ENCODE results near the gene KRT15.

KRT15 gene

DNA sequence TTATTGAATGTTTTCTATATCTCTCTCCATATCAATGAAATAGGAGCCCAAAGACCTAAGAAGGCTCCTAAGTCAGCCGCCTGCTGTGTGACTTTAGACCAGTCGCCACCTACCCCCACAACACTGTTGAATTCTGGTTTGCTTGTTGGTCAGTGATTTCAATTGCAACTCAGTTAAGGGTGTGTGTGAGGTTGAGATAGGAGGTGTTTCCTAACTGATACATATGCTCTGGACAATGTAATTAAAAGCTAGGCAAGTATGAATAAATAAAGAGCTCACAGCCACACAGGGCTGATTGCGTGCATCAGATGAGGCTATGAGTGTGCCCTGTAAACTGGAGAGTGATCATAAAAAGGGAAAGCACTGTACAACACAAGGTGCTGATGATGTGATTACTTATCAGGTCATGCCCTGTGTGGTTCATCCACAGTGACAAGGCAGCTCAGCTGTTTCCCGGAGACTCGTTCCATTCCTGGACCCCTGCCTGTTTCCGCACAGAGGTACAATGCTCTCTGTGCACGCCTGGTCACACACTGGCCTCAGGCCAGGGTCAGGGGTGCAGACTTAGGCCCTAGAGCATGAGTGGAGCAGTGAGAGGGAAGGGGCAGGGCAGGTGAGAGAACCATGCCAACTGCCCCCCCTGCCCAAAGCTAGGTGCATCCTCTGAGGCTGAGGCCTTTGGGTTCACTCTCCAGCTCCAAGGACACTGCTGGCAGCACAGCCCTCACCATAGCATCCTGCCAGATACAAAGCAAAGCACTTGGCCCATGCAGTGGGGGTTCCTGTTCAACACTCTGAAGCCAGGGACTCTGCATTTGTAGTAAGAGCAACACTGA, 34.5 kb downstream of the KRT15 start:
- no peaks in the 10 kb centered on the region for H3K4me1 ChIP-seq (ENCODE audit: control insufficient read depth in 5 of 5, insufficient read depth in 5 of 5, low read length in 5 of 5)
- H3K27ac ChIP-seq (ENCODE audit: low read depth, low read length) = no peak overlapping the region
- H3K4me3 ChIP-seq (ENCODE audit: low read depth in 1 of 5, low read length in 5 of 5) = no peak overlapping the region
- peaks cover 0 to 11% (median 5%) of the 10 kb centered on the region in 5 donors for H3K27me3 ChIP-seq (ENCODE audit: control insufficient read depth in 5 of 5, insufficient read depth in 4 of 5, low read length in 5 of 5)
- no peaks in the 10 kb centered on the region for H3K36me3 ChIP-seq (ENCODE audit: control insufficient read depth in 5 of 5, insufficient read depth in 5 of 5, low read length in 5 of 5)
- no peaks in the 10 kb centered on the region for H3K9me3 ChIP-seq (ENCODE audit: control insufficient read depth in 5 of 5, low read length in 5 of 5)
- H3K9ac ChIP-seq (ENCODE audit: low read length in 5 of 5) = no peak overlapping the region

DNA sequence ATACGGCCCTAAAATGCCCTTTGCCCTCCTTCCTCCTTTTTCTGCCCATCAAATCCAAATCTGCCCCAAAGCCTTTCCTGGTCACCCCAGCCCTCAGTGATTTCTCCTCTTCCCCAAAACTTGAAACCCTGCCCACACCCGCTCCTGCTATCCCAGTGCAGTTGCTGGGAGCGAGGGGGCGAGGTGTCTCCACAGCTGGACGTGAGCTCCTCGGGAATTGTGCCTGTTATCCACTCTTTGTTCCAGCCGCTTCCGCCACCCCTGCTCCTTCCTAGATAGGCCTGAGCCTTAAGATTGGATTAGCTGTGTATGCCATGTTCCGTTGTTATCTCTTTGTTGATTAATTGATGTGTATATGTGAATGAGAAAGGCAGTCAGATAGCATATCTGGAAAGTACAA, 35.2 kb downstream of the KRT15 start:
- Histone ChIP-seq H3K4me1 (ENCODE audit: control insufficient read depth in 5 of 5, insufficient read depth in 5 of 5, low read length in 5 of 5) (no peaks in the 10 kb centered on the region), H3K4me3 (ENCODE audit: low read depth in 1 of 5, low read length in 5 of 5) (no peak overlapping the region), H3K36me3 (ENCODE audit: control insufficient read depth in 5 of 5, insufficient read depth in 5 of 5, low read length in 5 of 5) (no peaks in the 10 kb centered on the region), H3K9ac (ENCODE audit: low read length in 5 of 5) (no peak overlapping the region), H3K27me3 (ENCODE audit: control insufficient read depth in 5 of 5, insufficient read depth in 4 of 5, low read length in 5 of 5) (peaks cover 0 to 11% (median 5%) of the 10 kb centered on the region in 5 donors), H3K27ac (ENCODE audit: low read depth, low read length) (no peak overlapping the region), H3K9me3 (ENCODE audit: control insufficient read depth in 5 of 5, low read length in 5 of 5) (no peaks in the 10 kb centered on the region)

- Histone ChIP-seq H3K36me3 (ENCODE audit: control insufficient read depth in 5 of 5, insufficient read depth in 5 of 5, low read length in 5 of 5) (no peaks in the 10 kb centered on the region), H3K27me3 (ENCODE audit: control insufficient read depth in 5 of 5, insufficient read depth in 4 of 5, low read length in 5 of 5) (peaks cover 0 to 3% (median 0%) of the 10 kb centered on the region in 5 donors), H3K9ac (ENCODE audit: low read length in 5 of 5) (no peak within 1 kb of the TSS), H3K4me1 (ENCODE audit: control insufficient read depth in 5 of 5, insufficient read depth in 5 of 5, low read length in 5 of 5) (no peaks in the 10 kb centered on the region), H3K9me3 (ENCODE audit: control insufficient read depth in 5 of 5, low read length in 5 of 5) (no peaks in the 10 kb centered on the region), H3K27ac (ENCODE audit: low read depth, low read length) (no peak within 1 kb of the TSS), H3K4me3 (ENCODE audit: low read depth in 1 of 5, low read length in 5 of 5) (no peak within 1 kb of the TSS)
Observed at GRCh38 chr17:41481036-41481435, 37.7 kb downstream of the KRT15 start, which contains the start of gene KRT35. Gene KRT35 (minus strand): TSS chr17:41481151. CDS start chr17:41481097, 54 bp downstream.

DNA sequence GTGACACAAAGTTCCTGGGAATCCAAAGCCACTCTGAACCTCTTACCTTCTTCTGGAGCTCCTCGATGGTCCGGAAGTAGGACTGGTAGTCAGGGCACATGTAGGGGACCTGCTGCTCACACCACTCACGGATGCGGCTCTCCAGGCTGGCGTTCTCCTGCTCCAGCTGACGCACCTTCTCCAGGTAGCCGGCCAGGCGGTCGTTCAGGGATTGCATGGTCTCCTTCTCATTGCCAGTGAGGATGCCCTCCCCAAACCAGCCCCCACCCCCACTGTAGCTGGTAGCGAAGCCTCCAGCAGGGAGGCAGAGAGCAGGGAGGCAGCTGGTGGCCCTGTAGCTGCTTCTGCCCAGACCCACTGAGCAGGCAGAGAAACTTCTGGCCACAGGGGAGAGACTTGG, 38.1 kb downstream of the KRT15 start:
- H3K4me3 ChIP-seq (ENCODE audit: low read depth in 1 of 5, low read length in 5 of 5) = no peak overlapping the region
- H3K27me3 ChIP-seq (ENCODE audit: control insufficient read depth in 5 of 5, insufficient read depth in 4 of 5, low read length in 5 of 5) = peaks cover 0 to 3% (median 0%) of the 10 kb centered on the region in 5 donors
- no peaks in the 10 kb centered on the region for H3K36me3 ChIP-seq (ENCODE audit: control insufficient read depth in 5 of 5, insufficient read depth in 5 of 5, low read length in 5 of 5)
- H3K4me1 ChIP-seq (ENCODE audit: control insufficient read depth in 5 of 5, insufficient read depth in 5 of 5, low read length in 5 of 5) = no peaks in the 10 kb centered on the region
- H3K9me3 ChIP-seq (ENCODE audit: control insufficient read depth in 5 of 5, low read length in 5 of 5) = no peaks in the 10 kb centered on the region
- no peak overlapping the region for H3K27ac ChIP-seq (ENCODE audit: low read depth, low read length)
- no peak overlapping the region for H3K9ac ChIP-seq (ENCODE audit: low read length in 5 of 5)

DNA sequence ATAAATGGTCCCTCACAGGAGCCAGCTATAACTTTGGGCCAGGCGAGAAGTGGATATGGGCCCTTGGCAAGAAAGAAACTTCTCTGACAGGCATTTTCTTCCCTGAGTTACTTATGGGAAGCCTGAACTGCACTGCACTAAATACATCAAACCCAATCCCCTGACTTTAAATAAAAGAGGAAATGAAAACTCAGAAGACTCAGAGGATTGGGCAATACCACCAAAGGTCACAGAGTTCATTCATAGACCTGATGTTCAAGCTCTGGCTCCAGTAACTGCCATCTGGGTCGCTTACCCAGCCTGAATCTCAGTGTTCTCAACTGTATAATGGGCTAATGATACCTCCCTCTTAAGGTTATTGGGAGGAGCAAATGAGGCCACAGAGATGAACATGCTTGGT, 38.6 kb downstream of the KRT15 start:
- H3K36me3 ChIP-seq (ENCODE audit: control insufficient read depth in 5 of 5, insufficient read depth in 5 of 5, low read length in 5 of 5) = no peaks in the 10 kb centered on the region
- H3K4me1 ChIP-seq (ENCODE audit: control insufficient read depth in 5 of 5, insufficient read depth in 5 of 5, low read length in 5 of 5) = no peaks in the 10 kb centered on the region
- peaks cover 0 to 3% (median 0%) of the 10 kb centered on the region in 5 donors for H3K27me3 ChIP-seq (ENCODE audit: control insufficient read depth in 5 of 5, insufficient read depth in 4 of 5, low read length in 5 of 5)
- H3K9me3 ChIP-seq (ENCODE audit: control insufficient read depth in 5 of 5, low read length in 5 of 5) = no peaks in the 10 kb centered on the region
- no peak overlapping the region for H3K4me3 ChIP-seq (ENCODE audit: low read depth in 1 of 5, low read length in 5 of 5)
- no peak overlapping the region for H3K9ac ChIP-seq (ENCODE audit: low read length in 5 of 5)
- H3K27ac ChIP-seq (ENCODE audit: low read depth, low read length) = no peak overlapping the region

- Histone ChIP-seq H3K4me1 (ENCODE audit: control insufficient read depth in 5 of 5, insufficient read depth in 5 of 5, low read length in 5 of 5) (no peaks in the 10 kb centered on the region), H3K4me3 (ENCODE audit: low read depth in 1 of 5, low read length in 5 of 5) (no peak overlapping the region), H3K27me3 (ENCODE audit: control insufficient read depth in 5 of 5, insufficient read depth in 4 of 5, low read length in 5 of 5) (no peaks in the 10 kb centered on the region), H3K9ac (ENCODE audit: low read length in 5 of 5) (no peak overlapping the region), H3K36me3 (ENCODE audit: control insufficient read depth in 5 of 5, insufficient read depth in 5 of 5, low read length in 5 of 5) (no peaks in the 10 kb centered on the region), H3K9me3 (ENCODE audit: control insufficient read depth in 5 of 5, low read length in 5 of 5) (no peaks in the 10 kb centered on the region), H3K27ac (ENCODE audit: low read depth, low read length) (no peak overlapping the region)
Observed at GRCh38 chr17:41478237-41478636, 40.5 kb downstream of the KRT15 start.

GRCh38 chr17:41476866-41477815, 41.5 kb downstream of the KRT15 start:
- Histone ChIP-seq H3K27ac (ENCODE audit: low read depth, low read length) (no peak overlapping the region), H3K9ac (ENCODE audit: low read length in 5 of 5) (no peak overlapping the region), H3K4me3 (ENCODE audit: low read depth in 1 of 5, low read length in 5 of 5) (no peak overlapping the region), H3K27me3 (ENCODE audit: control insufficient read depth in 5 of 5, insufficient read depth in 4 of 5, low read length in 5 of 5) (no peaks in the 10 kb centered on the region), H3K9me3 (ENCODE audit: control insufficient read depth in 5 of 5, low read length in 5 of 5) (no peaks in the 10 kb centered on the region), H3K4me1 (ENCODE audit: control insufficient read depth in 5 of 5, insufficient read depth in 5 of 5, low read length in 5 of 5) (no peaks in the 10 kb centered on the region), H3K36me3 (ENCODE audit: control insufficient read depth in 5 of 5, insufficient read depth in 5 of 5, low read length in 5 of 5) (no peaks in the 10 kb centered on the region)

- Histone ChIP-seq H3K4me3 (ENCODE audit: low read depth in 1 of 5, low read length in 5 of 5) (no peak overlapping the region), H3K9ac (ENCODE audit: low read length in 5 of 5) (no peak overlapping the region), H3K4me1 (ENCODE audit: control insufficient read depth in 5 of 5, insufficient read depth in 5 of 5, low read length in 5 of 5) (no peaks in the 10 kb centered on the region), H3K9me3 (ENCODE audit: control insufficient read depth in 5 of 5, low read length in 5 of 5) (peaks cover 0 to 3% (median 0%) of the 10 kb centered on the region in 5 donors), H3K27ac (ENCODE audit: low read depth, low read length) (no peak overlapping the region), H3K27me3 (ENCODE audit: control insufficient read depth in 5 of 5, insufficient read depth in 4 of 5, low read length in 5 of 5) (no peaks in the 10 kb centered on the region), H3K36me3 (ENCODE audit: control insufficient read depth in 5 of 5, insufficient read depth in 5 of 5, low read length in 5 of 5) (no peaks in the 10 kb centered on the region)
Observed at GRCh38 chr17:41475421-41475820, 43.3 kb downstream of the KRT15 start.

- no peak overlapping the region for H3K9ac ChIP-seq (ENCODE audit: low read length in 5 of 5)
- H3K4me3 ChIP-seq (ENCODE audit: low read depth in 1 of 5, low read length in 5 of 5) = no peak overlapping the region
- peaks cover 0 to 3% (median 0%) of the 10 kb centered on the region in 5 donors for H3K9me3 ChIP-seq (ENCODE audit: control insufficient read depth in 5 of 5, low read length in 5 of 5)
- H3K36me3 ChIP-seq (ENCODE audit: control insufficient read depth in 5 of 5, insufficient read depth in 5 of 5, low read length in 5 of 5) = no peaks in the 10 kb centered on the region
- H3K27ac ChIP-seq (ENCODE audit: low read depth, low read length) = no peak overlapping the region
- no peaks in the 10 kb centered on the region for H3K27me3 ChIP-seq (ENCODE audit: control insufficient read depth in 5 of 5, insufficient read depth in 4 of 5, low read length in 5 of 5)
- no peaks in the 10 kb centered on the region for H3K4me1 ChIP-seq (ENCODE audit: control insufficient read depth in 5 of 5, insufficient read depth in 5 of 5, low read length in 5 of 5)
Observed at GRCh38 chr17:41474863-41475262, 43.8 kb downstream of the KRT15 start.

GRCh38 chr17:41468346-41468745, 50.3 kb downstream of the KRT15 start:
- no peak overlapping the region for H3K27ac ChIP-seq (ENCODE audit: low read depth, low read length)
- no peak overlapping the region for H3K9ac ChIP-seq (ENCODE audit: low read length in 5 of 5)
- H3K4me3 ChIP-seq (ENCODE audit: low read depth in 1 of 5, low read length in 5 of 5) = no peak overlapping the region
- H3K36me3 ChIP-seq (ENCODE audit: control insufficient read depth in 5 of 5, insufficient read depth in 5 of 5, low read length in 5 of 5) = no peaks in the 10 kb centered on the region
- H3K4me1 ChIP-seq (ENCODE audit: control insufficient read depth in 5 of 5, insufficient read depth in 5 of 5, low read length in 5 of 5) = no peaks in the 10 kb centered on the region
- peaks cover 0 to 11% (median 7%) of the 10 kb centered on the region in 5 donors for H3K9me3 ChIP-seq (ENCODE audit: control insufficient read depth in 5 of 5, low read length in 5 of 5)
- H3K27me3 ChIP-seq (ENCODE audit: control insufficient read depth in 5 of 5, insufficient read depth in 4 of 5, low read length in 5 of 5) = peaks cover 4 to 10% (median 6%) of the 10 kb centered on the region in 5 donors

Measured in subcutaneous abdominal adipose tissue (tissue), 5 donors.